Lung (tissue), 13 donors: ENCODE measurements around the gene ARSA. TPM values are rescaled to one million over a fixed set of nuclear protein-coding genes. Genes with fewer than 3 reads are reported as not detected.

Experiments used
- ATAC-seq: fragments of 200-7000 bp; cut with Tn5 transposase; one replicate; pipeline ENCODE4 v1.9.1; 2020; ENCODE audit warnings: moderate number of reproducible peaks; ENCODE audit not compliant: insufficient read depth, low FRiP score
- DNase-seq, 3 donors: peaks; one replicate each; pipeline ENCODE4 v3.0.0-alpha.2; 2013 to 2017
- H3K27ac ChIP-seq, 2 donors: one replicate each; pipeline ENCODE4 v1.5.1; 2013; ENCODE audit warnings: mild to moderate bottlenecking in 2 of 2, moderate library complexity in 2 of 2, control low read depth in 1 of 2, inconsistent platforms in 1 of 2, low read depth in 1 of 2, low read length in 1 of 2
- H3K27me3 ChIP-seq, 3 donors: one replicate each; pipeline ENCODE4 v1.5.1; 2013; ENCODE audit warnings: low read length in 2 of 3; ENCODE audit not compliant: control insufficient read depth in 3 of 3, insufficient read depth in 3 of 3
- H3K36me3 ChIP-seq, 4 donors: one replicate each; pipeline ENCODE4 v1.5.1; 2013; ENCODE audit warnings: low read length in 4 of 4, mild to moderate bottlenecking in 1 of 4, moderate library complexity in 1 of 4; ENCODE audit not compliant: control insufficient read depth in 4 of 4, insufficient read depth in 4 of 4
- H3K4me1 ChIP-seq, 5 donors: one replicate each; pipeline ENCODE4 v1.5.1; 2013; ENCODE audit warnings: low read length in 5 of 5, mild to moderate bottlenecking in 2 of 5, moderate library complexity in 1 of 5; ENCODE audit not compliant: control insufficient read depth in 5 of 5, insufficient read depth in 5 of 5
- H3K4me3 ChIP-seq: one replicate; pipeline ENCODE4 v1.5.1; 2013; ENCODE audit warnings: mild to moderate bottlenecking, control low read depth, moderate library complexity
- H3K9ac ChIP-seq, 2 donors: one replicate each; pipeline ENCODE4 v1.5.1; 2013; ENCODE audit warnings: low read length in 2 of 2, control low read depth in 1 of 2; ENCODE audit not compliant: insufficient read depth in 1 of 2
- H3K9me3 ChIP-seq, 4 donors: one replicate each; pipeline ENCODE4 v1.5.1; 2013; ENCODE audit warnings: low read length in 3 of 4, mild to moderate bottlenecking in 1 of 4, moderate library complexity in 1 of 4; ENCODE audit not compliant: control insufficient read depth in 4 of 4, insufficient read depth in 3 of 4
- CTCF ChIP-seq: IDR thresholded peaks from 2 replicates; pipeline ENCODE4 v1.5.1; 2012; ENCODE audit warnings: mild to moderate bottlenecking; ENCODE audit errors: control extremely low read depth, extremely low read depth
- WGBS, 2 donors: extraction: QIAGEN DNeasy Blood & Tissue Kit; methylation state at CpG; one replicate each; pipeline ENCODE4 v1.1.7; 2013; 5-methylcytosine and 5-hydroxymethylcytosine counted together
- polyA plus RNA-seq, 2 donors: library from polyadenylated mRNA; stranded (reverse); fragments of 200-250 nt; gene quantifications; one replicate each; pipeline ENCODE4 v1.2.1, GENCODE V29; 2013
- small RNA-seq: library from RNA; depleted of rRNA; stranded (forward); fragments of <200 nt; gene quantifications from one replicate; pipeline ENCODE3, GENCODE V24; 2014; ENCODE audit warnings: low replicate concordance
- total RNA-seq, 2 donors: library from RNA; depleted of rRNA in 1 of 2; stranded (reverse); fragments of >200 nt in 1 of 2; gene quantifications; one replicate each; pipeline ENCODE4 v1.2.1, GENCODE V29; 2014 to 2021
- donor health status: control.
- donor health status: control.
- donor health status: Bipolar disorder and iron deficiency.
- donor health status: healthy.
- donor health status: DM: yes; HTN: yes; CAD: no.

Gene ARSA
- total and polyA plus RNA-seq, 4 donors = 21.2 to 57.7 (median 40.5) TPM

GRCh38 chr22:50576070-50576469, 51.9 kb downstream of the ARSA start:
- H3K27ac ChIP-seq = no peak overlapping the region
- whole genome bisulfite sequencing, 2 donors = 68 to 78% methylated on average over 5 of the region's 5 CpGs
- no peak for TF ChIP-seq CTCF
- H3K9ac ChIP-seq = no peak overlapping the region
- H3K4me3 ChIP-seq = no peak overlapping the region
- H3K36me3 ChIP-seq = peaks cover 0 to 11% (median 0%) of the 10 kb centered on the region in 4 donors
- ATAC-seq = no peak
- peak in 2 of 3 donors; percentile 26 to 34 for DNase-seq
- H3K9me3 ChIP-seq = no peaks in the 10 kb centered on the region
- peaks cover 0 to 8% (median 0%) of the 10 kb centered on the region in 5 donors for H3K4me1 ChIP-seq
- H3K27me3 ChIP-seq = peaks cover 0 to 11% (median 2%) of the 10 kb centered on the region in 3 donors

GRCh38 chr22:50575426-50575941, 52.5 kb downstream of the ARSA start:
- no peak for ATAC-seq
- TF ChIP-seq CTCF = no peak
- Histone ChIP-seq H3K36me3 (peaks cover 0 to 13% (median 0%) of the 10 kb centered on the region in 4 donors), H3K9me3 (no peaks in the 10 kb centered on the region), H3K9ac (no peak overlapping the region), H3K4me3 (no peak overlapping the region), H3K27me3 (peaks cover 0 to 11% (median 2%) of the 10 kb centered on the region in 3 donors), H3K27ac (no peak overlapping the region), H3K4me1 (peaks cover 0 to 8% (median 0%) of the 10 kb centered on the region in 5 donors)
- 89 to 96% methylated on average over 7 to 8 of the region's 8 CpGs for WGBS, 2 donors
- DNase-seq = no peak

Small RNA genes within 50 kb of the gene (small RNA-seq; reads per million reads assigned to genes)
- gene RF00019 = not detected

Other genes starting within 250 kb of the ARSA start
- 10 to 100 TPM; 30.1 to 76.9 TPM for gene SBF1, start 153.1 kb downstream of the ARSA start, total RNA-seq
- gene SBF1, start 153.1 kb downstream of the ARSA start, polyA plus RNA-seq = 10 to 100 TPM; 34.2 to 34.3 TPM
- 1 to 10 TPM in 1 of 2 donors, under 1 TPM in 1; 0.74 to 5.7 TPM for gene ADM2, start 146.6 kb downstream of the ARSA start, total RNA-seq
- 1 to 10 TPM; 2.2 to 3.1 TPM for gene ADM2, start 146.6 kb downstream of the ARSA start, polyA plus RNA-seq
- not detected for gene MIOX, start 141.3 kb downstream of the ARSA start, total RNA-seq
- gene MIOX, start 141.3 kb downstream of the ARSA start, polyA plus RNA-seq = under 1 TPM in 1 of 2 donors, not detected in 1; 0.08 TPM
- 10 to 100 TPM; 29.8 to 84.6 TPM for gene LMF2, start 120.5 kb downstream of the ARSA start, total RNA-seq
- 10 to 100 TPM; 47.8 to 53.0 TPM for gene LMF2, start 120.5 kb downstream of the ARSA start, polyA plus RNA-seq
- 10 to 100 TPM; 30.2 to 56.3 TPM for gene NCAPH2, start 119.9 kb downstream of the ARSA start, total RNA-seq
- gene NCAPH2, start 119.9 kb downstream of the ARSA start, polyA plus RNA-seq = 10 to 100 TPM; 27.8 to 64.4 TPM
- gene SCO2, start 102.6 kb downstream of the ARSA start, total RNA-seq = 1 to 10 TPM in 1 of 2 donors, under 1 TPM in 1; 0.37 to 9.1 TPM
- 1 to 10 TPM; 3.0 to 9.3 TPM for gene SCO2, start 102.6 kb downstream of the ARSA start, polyA plus RNA-seq
- gene TYMP, start 98.1 kb downstream of the ARSA start, total RNA-seq = 100 to 1,000 TPM in 1 of 2 donors, 10 to 100 TPM in 1; 52.7 to 367 TPM
- gene TYMP, start 98.1 kb downstream of the ARSA start, polyA plus RNA-seq = 100 to 1,000 TPM in 1 of 2 donors, 10 to 100 TPM in 1; 99.2 to 641 TPM
- 1 to 10 TPM in 1 of 2 donors, under 1 TPM in 1; 0.85 to 1.0 TPM for gene KLHDC7B, start 82.3 kb downstream of the ARSA start, total RNA-seq
- gene KLHDC7B, start 82.3 kb downstream of the ARSA start, polyA plus RNA-seq = 1 to 10 TPM in 1 of 2 donors, under 1 TPM in 1; 0.39 to 1.6 TPM
- not detected for gene SYCE3, start 65.2 kb downstream of the ARSA start, total RNA-seq
- 1 to 10 TPM; 1.1 to 1.7 TPM for gene SYCE3, start 65.2 kb downstream of the ARSA start, polyA plus RNA-seq
- 10 to 100 TPM in 1 of 2 donors, 1 to 10 TPM in 1; 5.7 to 21.2 TPM for gene CPT1B, start 49.7 kb downstream of the ARSA start, total RNA-seq
- 10 to 100 TPM; 11.8 to 14.5 TPM for gene CPT1B, start 49.7 kb downstream of the ARSA start, polyA plus RNA-seq
- 10 to 100 TPM; 59.4 to 87.3 TPM for gene CHKB, start 45.3 kb downstream of the ARSA start, total RNA-seq
- 100 to 1,000 TPM in 1 of 2 donors, 10 to 100 TPM in 1; 62.4 to 142 TPM for gene CHKB, start 45.3 kb downstream of the ARSA start, polyA plus RNA-seq
- gene MAPK8IP2, start 27.4 kb downstream of the ARSA start, total RNA-seq = 1 to 10 TPM; 1.2 to 2.7 TPM
- 1 to 10 TPM in 1 of 2 donors, under 1 TPM in 1; 0.91 to 1.1 TPM for gene MAPK8IP2, start 27.4 kb downstream of the ARSA start, polyA plus RNA-seq
- 10 to 100 TPM; 17.1 to 44.0 TPM for gene SHANK3, start 44.7 kb upstream of the ARSA start, total RNA-seq
- gene SHANK3, start 44.7 kb upstream of the ARSA start, polyA plus RNA-seq = 10 to 100 TPM; 15.5 to 28.5 TPM
- 1 to 10 TPM in 1 of 2 donors, under 1 TPM in 1; 0.26 to 1.1 TPM for gene ACR, start 110.1 kb upstream of the ARSA start, total RNA-seq
- 1 to 10 TPM in 1 of 2 donors, under 1 TPM in 1; 0.44 to 3.3 TPM for gene ACR, start 110.1 kb upstream of the ARSA start, polyA plus RNA-seq
- 10 to 100 TPM; 33.1 to 53.4 TPM for gene RABL2B, start 155.5 kb upstream of the ARSA start, total RNA-seq
- gene RABL2B, start 155.5 kb upstream of the ARSA start, polyA plus RNA-seq = 10 to 100 TPM; 25.1 to 31.8 TPM